SW480 (cell line): ENCODE data around the gene HRCT1.

ENCODE experiments used
- DNase-seq: peaks from one replicate; pipeline ENCODE4 v3.0.0-alpha.2; 2016; ENCODE audit warnings: low spot score

The HRCT1 gene

GRCh38 chr9:35944173-35944572, 38.2 kb downstream of the HRCT1 start:
- no peak for DNase-seq

DNA sequence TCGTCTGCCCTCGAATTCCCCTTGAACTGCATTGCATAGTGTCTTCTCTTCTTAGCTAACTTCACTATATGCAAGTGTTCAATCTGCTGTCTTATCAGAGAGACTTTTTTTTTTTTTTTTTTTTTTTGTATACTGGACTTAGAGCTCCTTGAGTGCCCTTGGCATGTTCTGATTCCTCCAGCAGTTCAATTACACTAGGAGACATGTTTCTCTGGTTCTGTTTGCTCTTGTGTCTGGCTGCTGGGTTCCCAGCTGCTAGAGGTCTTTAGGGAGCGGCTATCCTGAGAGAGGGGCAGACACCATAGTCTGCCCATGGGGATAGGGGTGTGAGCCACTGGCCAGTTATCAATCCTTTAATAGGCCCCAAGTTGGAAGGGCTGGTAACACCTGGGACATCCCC, 38.8 kb downstream of the HRCT1 start:
- no peak for DNase-seq

- peak; percentile 52 for DNase-seq
Measured at GRCh38 chr9:35945341-35946018, 39.5 kb downstream of the HRCT1 start.

- DNase-seq = no peak
Measured at GRCh38 chr9:35948451-35948850, 42.4 kb downstream of the HRCT1 start.

DNA sequence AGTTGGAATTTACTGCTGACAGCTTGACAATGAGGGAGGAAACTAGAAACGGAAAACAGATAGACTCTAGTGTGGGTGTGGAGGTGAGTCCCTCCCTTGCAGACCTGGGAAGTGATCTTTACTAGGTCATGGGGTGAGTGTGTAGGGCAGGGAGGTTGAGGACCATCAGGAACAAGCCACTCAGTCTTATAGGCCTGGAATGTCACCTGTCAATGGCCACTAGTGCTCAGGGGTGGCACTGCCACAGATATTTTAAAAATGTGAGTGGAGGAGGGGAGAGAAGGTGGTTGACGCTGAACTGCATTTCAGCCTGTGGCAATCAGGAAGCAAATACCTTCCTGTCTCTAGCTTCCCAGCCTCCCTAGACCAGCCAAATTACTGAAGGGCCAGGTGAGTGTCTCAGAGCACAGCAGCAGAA, 42.9 kb downstream of the HRCT1 start:
- DNase-seq = peak; percentile 78

GRCh38 chr9:35951736-35952135, 45.7 kb downstream of the HRCT1 start:
- no peak for DNase-seq

DNA sequence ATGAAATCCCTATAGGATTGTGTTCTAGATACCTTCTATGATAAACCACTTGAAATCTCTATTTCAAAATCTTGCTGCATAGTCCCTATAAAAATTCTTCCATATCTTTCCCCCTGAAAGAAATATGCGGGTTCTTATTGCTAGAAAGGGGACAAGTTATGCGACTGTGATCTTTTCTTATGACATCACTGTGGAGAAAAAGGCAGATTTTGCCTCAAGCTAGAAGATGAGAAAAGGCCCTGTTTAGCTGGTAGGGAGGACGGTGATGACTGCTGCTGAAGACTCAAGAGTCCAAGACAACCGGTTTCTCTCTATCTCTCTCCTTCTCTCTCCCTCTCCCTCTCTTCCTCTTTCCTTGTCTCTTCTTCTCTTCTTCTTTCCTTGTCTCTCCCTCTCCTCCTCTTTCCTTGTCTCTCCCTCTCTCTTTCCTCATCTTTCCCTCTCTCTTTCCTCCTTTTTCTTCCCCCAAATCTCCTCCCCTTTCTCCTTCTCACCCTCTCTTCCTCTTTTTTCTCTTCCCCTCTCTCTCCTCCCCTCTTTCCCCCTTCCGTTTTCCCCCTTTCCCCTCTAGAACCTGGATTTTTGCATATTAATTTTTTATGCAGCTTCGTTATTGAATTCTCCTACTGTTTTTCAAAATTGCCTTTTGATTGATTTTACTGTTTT, 46.7 kb downstream of the HRCT1 start:
- DNase-seq = no peak

DNA sequence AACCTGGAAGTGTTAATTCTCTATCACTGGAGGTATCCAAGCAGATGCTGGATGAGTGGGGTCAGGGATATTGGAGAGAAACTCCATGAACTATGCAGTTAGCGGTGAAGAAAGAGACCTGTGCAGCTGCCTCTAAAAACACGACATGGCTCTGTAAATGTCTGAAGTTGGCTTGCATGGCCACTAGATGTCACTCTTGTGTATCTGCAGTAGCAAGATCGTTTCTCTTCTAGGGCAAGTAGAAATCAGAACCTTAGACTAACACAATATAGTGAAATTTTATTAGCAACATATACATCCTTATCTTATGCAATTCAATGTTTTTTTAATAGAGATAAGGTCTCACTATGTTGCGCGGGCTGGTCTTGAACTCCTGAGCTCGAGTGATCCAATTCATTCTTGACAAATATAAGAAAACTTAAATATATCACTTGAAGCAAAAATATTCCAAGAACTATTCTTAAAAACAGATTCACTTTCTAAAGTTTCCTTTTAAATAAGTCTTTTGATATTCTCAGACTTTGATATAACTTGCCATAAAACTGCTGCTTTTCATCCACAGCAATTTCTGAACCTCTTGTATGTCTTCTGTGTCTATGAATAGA, 49.0 kb downstream of the HRCT1 start:
- DNase-seq = peak; percentile 81

DNA sequence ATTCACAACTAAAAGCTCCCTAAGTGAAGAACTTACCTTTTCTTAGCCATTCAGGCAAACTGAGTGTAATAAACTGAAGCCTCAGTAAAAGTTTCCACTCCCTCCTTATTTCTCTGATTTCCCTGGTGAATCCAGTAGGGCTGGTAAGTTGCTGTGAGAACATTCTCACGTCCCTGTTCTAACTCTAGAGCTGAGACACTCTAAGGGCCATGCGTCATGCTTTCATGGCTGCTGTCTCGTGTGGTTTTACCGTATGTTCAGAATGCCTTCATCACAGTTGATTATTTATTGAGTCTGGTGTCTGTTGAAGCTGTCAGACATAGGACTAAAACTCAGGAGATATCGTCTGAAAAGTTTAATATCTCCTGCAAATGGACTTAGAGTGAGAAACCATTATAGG, 50.6 kb downstream of the HRCT1 start:
- DNase-seq = no peak
